Peyer's patch (tissue), 4 donors: ENCODE data around the gene SH3GL1. TPM values are rescaled to one million over a fixed set of nuclear protein-coding genes. Genes with fewer than 3 reads are reported as not detected.

ENCODE experiments used
- DNase-seq, 3 donors: peaks; one replicate each; pipeline ENCODE4 v3.0.0-alpha.2; 2017 to 2019
- H3K27ac ChIP-seq, 4 donors: fragments of 200-600 bp; sonication (generic); one replicate each; pipeline ENCODE4 v1.5.1; 2016 to 2019
- H3K27me3 ChIP-seq, 2 donors: fragments of 200-600 bp; sonication (generic); one replicate each; pipeline ENCODE4 v1.5.1; 2019
- H3K36me3 ChIP-seq, 3 donors: fragments of 200-600 bp; sonication (generic); one replicate each; pipeline ENCODE4 v1.5.1; 2016 to 2019
- H3K4me1 ChIP-seq, 4 donors: fragments of 200-600 bp; sonication (generic); one replicate each; pipeline ENCODE4 v1.5.1; 2016 to 2019
- H3K4me3 ChIP-seq, 4 donors: fragments of 200-600 bp; sonication (generic); 1 replicate in 3 of 4; 2 replicates in 1 of 4; pipeline ENCODE4 v1.5.1; 2016 to 2019; ENCODE audit warnings: mild to moderate bottlenecking in 1 of 4
- H3K9me3 ChIP-seq, 4 donors: fragments of 200-600 bp; sonication (generic); one replicate each; pipeline ENCODE4 v1.5.1; 2016 to 2019; ENCODE audit warnings: mild to moderate bottlenecking in 1 of 4
- POLR2A ChIP-seq, 2 donors: fragments of 450-650 bp; IDR thresholded peaks; one replicate each; pipeline ENCODE4 v1.5.1; 2017; ENCODE audit warnings: antibody characterized with exemption in 2 of 2, mild to moderate bottlenecking in 2 of 2, moderate library complexity in 2 of 2
- small RNA-seq, 2 donors: library from RNA; depleted of rRNA; stranded (forward); fragments of <200 nt; gene quantifications; one replicate each; pipeline ENCODE3, GENCODE V24; 2016
- total RNA-seq, 4 donors: library from RNA; depleted of rRNA; stranded (reverse); fragments of >200 nt; gene quantifications; one replicate each; pipeline ENCODE4 v1.1.0, GENCODE V29; 2016
- TF ChIP-seq, protein P1 (sequence below), 6 experiments: fragments of 450-650 bp in 4 of 6; fragments of 200-600 bp in 2 of 6; sonication (generic) in 1 of 6; IDR thresholded peaks; one replicate each; pipeline ENCODE4 v1.5.1; 2017 to 2019; ENCODE audit warnings: antibody characterized with exemption in 6 of 6, mild to moderate bottlenecking in 3 of 6, moderate library complexity in 1 of 6

The SH3GL1 gene
- total RNA-seq, 4 donors from 2014 or later, result 69.3 to 102 (median 73.9) TPM

DNA sequence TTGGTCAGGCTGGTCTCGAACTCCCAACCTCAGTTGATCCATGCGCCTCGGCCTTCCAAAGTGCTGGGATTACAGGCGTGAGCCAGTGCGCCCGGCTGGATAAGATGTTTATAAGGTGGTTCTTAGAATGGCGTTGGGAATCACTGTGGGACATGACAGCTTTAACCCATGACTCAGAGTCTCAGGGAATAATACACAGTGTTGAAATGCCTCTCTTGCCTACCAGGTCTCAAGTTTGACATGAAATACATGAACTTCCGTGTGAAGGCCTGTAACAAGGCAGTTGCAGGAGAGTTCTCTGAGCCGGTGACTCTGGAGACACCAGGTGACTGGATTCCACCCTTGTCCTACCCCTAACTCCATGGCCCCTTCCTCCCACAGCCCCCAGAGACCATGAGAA is 83.4 kb downstream of the SH3GL1 start:
- no peaks in the 10 kb centered on the region for H3K4me1 ChIP-seq
- TF ChIP-seq, protein P1, sequence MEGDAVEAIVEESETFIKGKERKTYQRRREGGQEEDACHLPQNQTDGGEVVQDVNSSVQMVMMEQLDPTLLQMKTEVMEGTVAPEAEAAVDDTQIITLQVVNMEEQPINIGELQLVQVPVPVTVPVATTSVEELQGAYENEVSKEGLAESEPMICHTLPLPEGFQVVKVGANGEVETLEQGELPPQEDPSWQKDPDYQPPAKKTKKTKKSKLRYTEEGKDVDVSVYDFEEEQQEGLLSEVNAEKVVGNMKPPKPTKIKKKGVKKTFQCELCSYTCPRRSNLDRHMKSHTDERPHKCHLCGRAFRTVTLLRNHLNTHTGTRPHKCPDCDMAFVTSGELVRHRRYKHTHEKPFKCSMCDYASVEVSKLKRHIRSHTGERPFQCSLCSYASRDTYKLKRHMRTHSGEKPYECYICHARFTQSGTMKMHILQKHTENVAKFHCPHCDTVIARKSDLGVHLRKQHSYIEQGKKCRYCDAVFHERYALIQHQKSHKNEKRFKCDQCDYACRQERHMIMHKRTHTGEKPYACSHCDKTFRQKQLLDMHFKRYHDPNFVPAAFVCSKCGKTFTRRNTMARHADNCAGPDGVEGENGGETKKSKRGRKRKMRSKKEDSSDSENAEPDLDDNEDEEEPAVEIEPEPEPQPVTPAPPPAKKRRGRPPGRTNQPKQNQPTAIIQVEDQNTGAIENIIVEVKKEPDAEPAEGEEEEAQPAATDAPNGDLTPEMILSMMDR (IDR thresholded peaks at IDR 0.05), result no peak
- TF ChIP-seq POLR2A (IDR thresholded peaks at IDR 0.05), result no peak
- no peak for DNase-seq
- H3K9me3 ChIP-seq, result peaks cover 0 to under 1% (median 0%) of the 10 kb centered on the region in 4 donors
- H3K4me3 ChIP-seq, result no peak overlapping the region
- H3K27me3 ChIP-seq, result no peaks in the 10 kb centered on the region
- H3K27ac ChIP-seq, result no peak overlapping the region
- no peaks in the 10 kb centered on the region for H3K36me3 ChIP-seq

GRCh38 chr19:4313847-4314490 is 86.4 kb downstream of the SH3GL1 start:
- TF ChIP-seq POLR2A (IDR thresholded peaks at IDR 0.05), result no peak
- TF ChIP-seq, protein P1 (IDR thresholded peaks at IDR 0.05), result no peak
- Histone ChIP-seq H3K4me3 (no peak overlapping the region), H3K4me1 (no peaks in the 10 kb centered on the region)

More at GRCh38 chr19:4313847-4314490, 86.4 kb downstream of the SH3GL1 start:
- no peak for DNase-seq
- Histone ChIP-seq H3K9me3 (no peaks in the 10 kb centered on the region), H3K36me3 (no peaks in the 10 kb centered on the region), H3K27ac (no peak overlapping the region), H3K27me3 (no peaks in the 10 kb centered on the region)

Small RNA genes within 50 kb of the gene (small RNA-seq; reads per million reads assigned to genes)
- gene MIR4746, result 0 reads per million in 2 donors

Other genes starting within 250 kb of the SH3GL1 start
- gene CREB3L3, start 246.9 kb downstream of the SH3GL1 start, total RNA-seq, result 100 to 1,000 TPM in 3 of 4 donors, 10 to 100 TPM in 1; 45.4 to 528 (median 270) TPM
- gene SIRT6, start 218.0 kb downstream of the SH3GL1 start, total RNA-seq, result 100 to 1,000 TPM in 1 of 4 donors, 10 to 100 TPM in 3; 55.3 to 115 (median 84.9) TPM
- 1 to 10 TPM in 3 of 4 donors, under 1 TPM in 1; 0.83 to 3.9 (median 1.6) TPM for gene ANKRD24, start 217.9 kb downstream of the SH3GL1 start, total RNA-seq
- 10 to 100 TPM in 1 of 4 donors, 1 to 10 TPM in 2, not detected in 1; 1.4 to 12.4 (median 1.9) TPM for gene EBI3, start 171.0 kb downstream of the SH3GL1 start, total RNA-seq
- 10 to 100 TPM in 3 of 4 donors, 1 to 10 TPM in 1; 8.9 to 33.8 (median 24.1) TPM for gene YJU2, start 153.5 kb downstream of the SH3GL1 start, total RNA-seq
- 10 to 100 TPM in 3 of 4 donors, not detected in 1; 21.3 to 27.7 (median 21.9) TPM for gene SHD, start 121.3 kb downstream of the SH3GL1 start, total RNA-seq
- gene TMIGD2, start 98.2 kb downstream of the SH3GL1 start, total RNA-seq, result 1 to 10 TPM; 2.2 to 6.1 (median 3.8) TPM
- 1 to 10 TPM in 3 of 4 donors, not detected in 1; 1.0 to 8.4 (median 1.4) TPM for gene FSD1, start 95.9 kb downstream of the SH3GL1 start, total RNA-seq
- 100 to 1,000 TPM in 3 of 4 donors, 10 to 100 TPM in 1; 90.8 to 227 (median 134) TPM for gene STAP2, start 61.7 kb downstream of the SH3GL1 start, total RNA-seq
- 10 to 100 TPM in 3 of 4 donors, 1 to 10 TPM in 1; 8.3 to 26.1 (median 20.8) TPM for gene MPND, start 57.0 kb downstream of the SH3GL1 start, total RNA-seq
- gene CHAF1A, start 2.1 kb upstream of the SH3GL1 start, total RNA-seq, result 10 to 100 TPM in 3 of 4 donors, 1 to 10 TPM in 1; 7.5 to 66.8 (median 14.4) TPM
- gene UBXN6, start 57.2 kb upstream of the SH3GL1 start, total RNA-seq, result 100 to 1,000 TPM in 3 of 4 donors, 10 to 100 TPM in 1; 94.9 to 178 (median 163) TPM
- gene HDGFL2, start 71.8 kb upstream of the SH3GL1 start, total RNA-seq, result 10 to 100 TPM; 20.5 to 73.4 (median 28.6) TPM
- 1 to 10 TPM in 3 of 4 donors, under 1 TPM in 1; 0.83 to 5.1 (median 2.3) TPM for gene PLIN4, start 117.9 kb upstream of the SH3GL1 start, total RNA-seq
- 1 to 10 TPM in 2 of 4 donors, not detected in 2; 2.1 to 3.2 TPM for gene PLIN5, start 134.7 kb upstream of the SH3GL1 start, total RNA-seq
- gene LRG1, start 139.5 kb upstream of the SH3GL1 start, total RNA-seq, result 1 to 10 TPM; 1.7 to 3.5 (median 3.0) TPM
- gene SEMA6B, start 159.1 kb upstream of the SH3GL1 start, total RNA-seq, result 1 to 10 TPM; 1.2 to 9.9 (median 3.2) TPM
- gene TNFAIP8L1, start 239.0 kb upstream of the SH3GL1 start, total RNA-seq, result 10 to 100 TPM in 2 of 4 donors, 1 to 10 TPM in 2; 7.0 to 16.5 (median 11.0) TPM